ENCODE results near the gene HSPA1A. TPM values are rescaled to one million over a fixed set of nuclear protein-coding genes. Genes with fewer than 3 reads are reported as not detected.

The HSPA1A gene
- total RNA-seq, 2 experiments from 2014 or later, result 0.22 to 2.2 TPM

- Histone ChIP-seq H3K36me3 (ENCODE audit: insufficient read depth, low read length) (peaks cover 56% of the 10 kb centered on the region), H3K9me3 (ENCODE audit: low read length) (no peaks in the 10 kb centered on the region), H3K4me1 (ENCODE audit: insufficient read depth, low read length, poor library complexity, severe bottlenecking) (no peaks in the 10 kb centered on the region), H3K9me2 (ENCODE audit: insufficient read depth, low read length) (no peaks in the 10 kb centered on the region), H2AFZ (ENCODE audit: low read length) (no peak overlapping the region), H3K4me2 (ENCODE audit: low read length) (no peak overlapping the region), H4K20me1 (ENCODE audit: insufficient read depth, low read length) (no peaks in the 10 kb centered on the region; the same call in 1 of the 2 replicates), H3K4me3 (ENCODE audit: low read depth, low read length, poor library complexity, severe bottlenecking) (no peak overlapping the region), H3K79me2 (ENCODE audit: insufficient read depth, low read depth, low read length) (no peaks in the 10 kb centered on the region), H3K27ac (ENCODE audit: low read depth, low read length, poor library complexity, severe bottlenecking) (no peak overlapping the region)
- ChIA-PET CTCF (ENCODE audit: unreplicated experiment) (no interaction called here), POLR2A (no interaction called here)
- DNase-seq (ENCODE audit: low spot score), result no peak
- TF ChIP-seq CTCF (conservative IDR thresholded peaks at IDR 0.05; ENCODE audit: low read length), result no peak
- no peak for TF ChIP-seq EZH2phosphoT487 (IDR thresholded peaks at IDR 0.05; ENCODE audit: borderline replicate concordance, low read depth, low read length)
- BruUV-seq (replicated peaks), result TSS peak; percentile 59
- intact Hi-C loops (cut with micrococcal nuclease; ENCODE audit: unreplicated experiment), result no loop called here
Observed at GRCh38 chr6:31778193-31778592, 37.1 kb upstream of the HSPA1A start.

- POLR2A ChIA-PET, result interaction anchor here (1.0 kb wide), 1 partner anchor 28 kb away, joined by 3 read pairs; the partner anchor contains the start of gene LSM2
- Histone ChIP-seq H3K4me1 (ENCODE audit: insufficient read depth, low read length, poor library complexity, severe bottlenecking) (no peaks in the 10 kb centered on the region), H3K4me3 (ENCODE audit: low read depth, low read length, poor library complexity, severe bottlenecking) (no peak overlapping the region), H4K20me1 (ENCODE audit: insufficient read depth, low read length) (no peaks in the 10 kb centered on the region; the same call in 1 of the 2 replicates), H3K79me2 (ENCODE audit: insufficient read depth, low read depth, low read length) (no peaks in the 10 kb centered on the region), H2AFZ (ENCODE audit: low read length) (no peak overlapping the region), H3K9me3 (ENCODE audit: low read length) (no peaks in the 10 kb centered on the region), H3K36me3 (ENCODE audit: insufficient read depth, low read length) (peaks cover 66% of the 10 kb centered on the region), H3K4me2 (ENCODE audit: low read length) (no peak overlapping the region), H3K27ac (ENCODE audit: low read depth, low read length, poor library complexity, severe bottlenecking) (no peak overlapping the region), H3K9me2 (ENCODE audit: insufficient read depth, low read length) (no peaks in the 10 kb centered on the region)
- no peak for DNase-seq (ENCODE audit: low spot score)
- CTCF ChIA-PET (ENCODE audit: unreplicated experiment), result no interaction called here
- no TSS peak for BruUV-seq (replicated peaks)
- TF ChIP-seq EZH2phosphoT487 (IDR thresholded peaks at IDR 0.05; ENCODE audit: borderline replicate concordance, low read depth, low read length), result no peak
- intact Hi-C loops (cut with micrococcal nuclease; ENCODE audit: unreplicated experiment), result no loop called here
Observed at GRCh38 chr6:31778999-31779885, 36.1 kb upstream of the HSPA1A start.

- CTCF ChIA-PET (ENCODE audit: unreplicated experiment), result no interaction called here
- no peak overlapping the region for H3K27ac ChIP-seq (ENCODE audit: low read depth, low read length, poor library complexity, severe bottlenecking)
- no peaks in the 10 kb centered on the region for H3K4me1 ChIP-seq (ENCODE audit: insufficient read depth, low read length, poor library complexity, severe bottlenecking)
- no peak overlapping the region for H3K4me2 ChIP-seq (ENCODE audit: low read length)
- H3K4me3 ChIP-seq (ENCODE audit: low read depth, low read length, poor library complexity, severe bottlenecking), result no peak overlapping the region
- intact Hi-C loops (cut with micrococcal nuclease; ENCODE audit: unreplicated experiment), result no loop called here
- no peaks in the 10 kb centered on the region for H3K79me2 ChIP-seq (ENCODE audit: insufficient read depth, low read depth, low read length)
- no peak overlapping the region for H2AFZ ChIP-seq (ENCODE audit: low read length)
- H3K36me3 ChIP-seq (ENCODE audit: insufficient read depth, low read length), result peaks cover 73% of the 10 kb centered on the region
- BruUV-seq (replicated peaks), result no TSS peak
- H3K9me3 ChIP-seq (ENCODE audit: low read length), result no peaks in the 10 kb centered on the region
- H4K20me1 ChIP-seq (ENCODE audit: insufficient read depth, low read length), result no peaks in the 10 kb centered on the region; the same call in 1 of the 2 replicates
- DNase-seq (ENCODE audit: low spot score), result no peak
- POLR2A ChIA-PET, result interaction anchor here (1.0 kb wide), 1 partner anchor 27 kb away, joined by 3 read pairs; the partner anchor contains the start of gene LSM2
- TF ChIP-seq EZH2phosphoT487 (IDR thresholded peaks at IDR 0.05; ENCODE audit: borderline replicate concordance, low read depth, low read length) (no peak), CTCF (conservative IDR thresholded peaks at IDR 0.05; ENCODE audit: low read length) (no peak)
- no peaks in the 10 kb centered on the region for H3K9me2 ChIP-seq (ENCODE audit: insufficient read depth, low read length)
Observed at GRCh38 chr6:31779908-31780307, 35.4 kb upstream of the HSPA1A start.

Measured in OCI-LY7 (cell line).